ENCODE data around the gene NEDD9.
A peak's percentile ranks its signal among the peaks of the same experiment; 100 is the strongest.

Gene NEDD9

GRCh38 chr6:11194356-11195218 is 37.9 kb downstream of the NEDD9 start:
- TF ChIP-seq FOXM1 (IDR thresholded peaks at IDR 0.05; ENCODE audit: borderline replicate concordance, low read depth) (peak; percentile 43; the same call in 1 of the 2 replicates), TAF1 (IDR thresholded peaks at IDR 0.05; ENCODE audit: low read depth) (no peak), CEBPB (IDR thresholded peaks at IDR 0.05) (0 out of 2 replicates have a peak, but pooled peaks have one; percentile 17), REST (IDR thresholded peaks at IDR 0.05; ENCODE audit: low read depth) (no peak), EGR1 (IDR thresholded peaks at IDR 0.05) (no peak), YY1 (IDR thresholded peaks at IDR 0.05; ENCODE audit: low read depth) (0 out of 2 replicates have a peak, but pooled peaks have one; percentile 45), NFIC (IDR thresholded peaks at IDR 0.05) (peak; percentile 87), USF1 (IDR thresholded peaks at IDR 0.05) (no peak), CREB1 (IDR thresholded peaks at IDR 0.05; ENCODE audit: low read depth) (no peak), TCF12 (IDR thresholded peaks at IDR 0.05; ENCODE audit: low read depth) (peak; percentile 68), RAD21 (IDR thresholded peaks at IDR 0.05; ENCODE audit: low read depth) (no peak), TEAD4 (IDR thresholded peaks at IDR 0.05) (peak; percentile 86), ZBTB7A (IDR thresholded peaks at IDR 0.05; ENCODE audit: low read depth) (no peak), EP300 (IDR thresholded peaks at IDR 0.05; ENCODE audit: borderline replicate concordance) (peak; percentile 73)
- TF ChIP-seq, protein P1, sequence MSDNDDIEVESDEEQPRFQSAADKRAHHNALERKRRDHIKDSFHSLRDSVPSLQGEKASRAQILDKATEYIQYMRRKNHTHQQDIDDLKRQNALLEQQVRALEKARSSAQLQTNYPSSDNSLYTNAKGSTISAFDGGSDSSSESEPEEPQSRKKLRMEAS (IDR thresholded peaks at IDR 0.05) = 0 out of 2 replicates have a peak, but pooled peaks have one; percentile 32

DNA sequence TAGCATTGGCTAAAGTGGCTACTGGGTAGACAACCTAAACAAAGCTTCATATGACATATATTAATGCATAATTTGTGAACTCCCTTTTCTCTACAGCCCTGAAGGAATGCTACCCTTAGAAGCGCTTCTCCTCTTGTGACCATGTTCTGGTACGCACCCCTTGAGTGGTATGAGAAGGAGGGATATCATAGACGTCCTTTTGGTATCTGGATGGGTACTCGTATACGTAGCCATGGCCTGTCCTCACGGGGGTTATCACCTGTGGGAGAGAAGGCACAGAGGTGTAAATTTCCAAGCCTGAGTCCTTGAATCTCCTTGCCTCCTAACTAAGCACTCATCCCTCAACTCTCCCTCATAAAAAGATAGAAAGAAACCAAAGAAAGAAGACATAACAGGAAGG is 39.0 kb downstream of the NEDD9 start:
- no peak for TF ChIP-seq ZBTB7A (IDR thresholded peaks at IDR 0.05; ENCODE audit: low read depth)
- TF ChIP-seq USF1 (IDR thresholded peaks at IDR 0.05) = no peak
- no peak for TF ChIP-seq TAF1 (IDR thresholded peaks at IDR 0.05; ENCODE audit: low read depth)
- no peak for TF ChIP-seq TCF12 (IDR thresholded peaks at IDR 0.05; ENCODE audit: low read depth)
- no peak for TF ChIP-seq NFIC (IDR thresholded peaks at IDR 0.05)
- TF ChIP-seq EGR1 (IDR thresholded peaks at IDR 0.05) = no peak
- no peak for TF ChIP-seq TEAD4 (IDR thresholded peaks at IDR 0.05)
- TF ChIP-seq REST (IDR thresholded peaks at IDR 0.05; ENCODE audit: low read depth) = no peak
- TF ChIP-seq CEBPB (IDR thresholded peaks at IDR 0.05) = no peak
- TF ChIP-seq EP300 (IDR thresholded peaks at IDR 0.05; ENCODE audit: borderline replicate concordance) = no peak
- no peak for TF ChIP-seq FOXM1 (IDR thresholded peaks at IDR 0.05; ENCODE audit: borderline replicate concordance, low read depth)

GRCh38 chr6:11192167-11192566 is 40.3 kb downstream of the NEDD9 start:
- TF ChIP-seq TCF12 (IDR thresholded peaks at IDR 0.05; ENCODE audit: low read depth) (no peak), RAD21 (IDR thresholded peaks at IDR 0.05; ENCODE audit: low read depth) (no peak), FOXM1 (IDR thresholded peaks at IDR 0.05; ENCODE audit: borderline replicate concordance, low read depth) (no peak), EP300 (IDR thresholded peaks at IDR 0.05; ENCODE audit: borderline replicate concordance) (no peak), ZBTB7A (IDR thresholded peaks at IDR 0.05; ENCODE audit: low read depth) (no peak), REST (IDR thresholded peaks at IDR 0.05; ENCODE audit: low read depth) (no peak), EGR1 (IDR thresholded peaks at IDR 0.05) (no peak), CREB1 (IDR thresholded peaks at IDR 0.05; ENCODE audit: low read depth) (no peak), CEBPB (IDR thresholded peaks at IDR 0.05) (no peak), NFIC (IDR thresholded peaks at IDR 0.05) (no peak), TEAD4 (IDR thresholded peaks at IDR 0.05) (no peak), YY1 (IDR thresholded peaks at IDR 0.05; ENCODE audit: low read depth) (no peak), TAF1 (IDR thresholded peaks at IDR 0.05; ENCODE audit: low read depth) (no peak), USF1 (IDR thresholded peaks at IDR 0.05) (no peak)
- TF ChIP-seq, protein P1 (IDR thresholded peaks at IDR 0.05) = no peak

Measured in Ishikawa (cell line).